SK-N-MC (cell line): Measurements from ENCODE around the gene TRAPPC12.

Source experiments
- EZH2 ChIP-seq: fragments of 200-600 bp; sonication (generic); IDR thresholded peaks from one replicate; pipeline ENCODE4 v1.6.1; 2017; ENCODE audit warnings: antibody characterized with exemption
- POLR2AphosphoS5 ChIP-seq: IDR thresholded peaks from 2 replicates; pipeline ENCODE4 v1.6.1; 2012; ENCODE audit warnings: mild to moderate bottlenecking, low read depth, low read length, borderline replicate concordance

- TF ChIP-seq EZH2: no peak
- TF ChIP-seq POLR2AphosphoS5: no peak
These were observed 88.2 kb downstream of the TRAPPC12 start for GRCh38 chr2:3467654-3468053.
